Esophagus squamous epithelium (tissue), 4 donors: ENCODE data around the gene CCR5.

Source experiments
- CTCF ChIP-seq, 6 experiments: fragments of 450-650 bp in 4 of 6; fragments of 200-600 bp in 2 of 6; sonication (generic) in 2 of 6; IDR thresholded peaks; one replicate each; pipeline ENCODE4 v1.5.1; 2016 to 2019; ENCODE audit warnings: antibody characterized with exemption in 6 of 6, mild to moderate bottlenecking in 4 of 6, moderate library complexity in 4 of 6
- POLR2A ChIP-seq, 4 donors: fragments of 450-650 bp; IDR thresholded peaks; one replicate each; pipeline ENCODE4 v1.6.1; 2017; ENCODE audit warnings: antibody characterized with exemption in 4 of 4, mild to moderate bottlenecking in 4 of 4, moderate library complexity in 3 of 4

GRCh38 chr3:46368569-46368968, 2.2 kb upstream of the CCR5 start:
- TF ChIP-seq POLR2A (IDR thresholded peaks at IDR 0.05) (no peak), CTCF (IDR thresholded peaks at IDR 0.05) (peak; percentile 11 to 40 (median 28))
